ENCODE results near the gene MYOM1.
A peak's percentile ranks its signal among the peaks of the same experiment; 100 is the strongest.

Gene MYOM1

GRCh38 chr18:3250237-3251107 lies 30.7 kb upstream of the MYOM1 start:
- no peak for DNase-seq (ENCODE audit: low read depth in 2 of 2)

DNA sequence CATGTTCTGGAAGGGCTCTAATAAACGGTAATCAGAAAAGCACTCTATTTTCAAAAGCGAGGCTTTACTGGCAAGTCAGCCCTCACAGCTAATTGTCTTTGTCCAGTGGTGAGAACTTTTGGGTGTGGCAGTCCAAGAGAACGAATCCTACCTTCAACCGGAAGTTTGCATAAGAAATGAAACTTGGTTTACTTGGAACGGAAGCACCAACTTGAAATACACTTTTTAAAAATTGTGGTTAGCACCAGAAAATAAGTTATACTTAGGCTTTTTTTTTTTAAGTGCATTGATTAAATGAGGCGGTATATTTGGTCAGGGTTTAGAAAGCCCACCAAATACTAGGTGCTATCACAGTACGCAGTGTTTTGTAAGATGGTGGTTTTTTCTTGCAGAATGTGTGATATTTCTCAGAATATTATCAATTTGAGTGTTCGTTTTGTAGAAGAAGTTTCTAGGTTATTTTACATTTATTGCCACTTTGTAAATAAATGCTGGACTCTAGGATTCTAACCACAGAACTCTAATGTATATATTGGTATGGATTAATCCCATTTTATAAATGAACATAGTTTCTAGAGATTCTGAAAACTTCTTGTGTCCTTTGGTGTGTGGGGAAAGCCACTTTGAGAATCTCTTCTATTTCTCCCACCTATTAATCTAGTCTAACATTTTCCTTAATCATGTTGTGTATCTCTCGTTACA lies 29.0 kb upstream of the MYOM1 start:
- no peak for DNase-seq (ENCODE audit: low read depth in 2 of 2)

- no peak for DNase-seq (ENCODE audit: low read depth in 2 of 2)
Observed at GRCh38 chr18:3248062-3248657, 28.4 kb upstream of the MYOM1 start.

DNA sequence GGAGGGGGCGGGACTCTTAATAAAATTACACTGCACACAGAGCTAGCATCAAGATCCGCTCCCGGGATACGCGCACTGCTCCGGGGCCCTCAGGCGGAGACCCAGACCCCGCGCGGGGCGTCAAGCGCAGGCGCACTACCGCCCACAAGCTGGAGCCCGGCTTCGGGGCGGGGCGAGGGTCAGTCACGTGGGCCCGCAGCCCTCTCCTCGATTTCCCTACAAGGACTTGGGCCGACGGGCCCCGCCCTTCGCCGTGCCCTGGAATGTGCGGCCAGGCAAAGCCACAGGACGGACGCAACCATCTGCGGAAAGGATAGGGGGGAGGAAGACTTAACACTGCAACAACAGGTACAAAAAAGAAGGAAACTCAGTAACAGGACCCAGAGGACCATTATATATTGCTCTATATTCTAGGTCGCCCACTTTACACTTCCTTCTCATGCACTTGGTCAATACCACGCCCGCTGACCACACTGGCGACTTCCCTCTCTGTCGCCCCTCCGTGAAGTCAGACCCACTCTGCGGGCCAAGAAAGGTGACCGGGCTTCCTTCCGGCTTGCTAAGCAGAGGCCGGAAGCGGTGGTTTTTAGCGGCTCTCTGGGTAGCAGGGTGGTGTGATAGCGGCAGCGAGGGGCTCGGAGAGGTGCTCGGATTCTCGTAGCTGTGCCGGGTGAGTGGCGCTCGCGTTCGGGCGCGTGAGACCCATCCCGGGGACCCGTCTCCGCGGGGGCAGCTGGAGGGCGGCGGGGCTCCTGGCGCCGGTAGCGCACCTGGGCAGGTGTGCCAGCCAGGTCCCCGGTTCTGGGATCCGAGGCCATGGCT lies 27.7 kb upstream of the MYOM1 start, which contains the start of gene MYL12A:
Gene MYL12A, plus strand, starts transcription at position 562 of the 822 bp plus-strand sequence. CDS start 5,447 bp downstream, outside the sequence.
- peak; percentile 78 to 84 for DNase-seq (ENCODE audit: low read depth in 2 of 2)

DNA sequence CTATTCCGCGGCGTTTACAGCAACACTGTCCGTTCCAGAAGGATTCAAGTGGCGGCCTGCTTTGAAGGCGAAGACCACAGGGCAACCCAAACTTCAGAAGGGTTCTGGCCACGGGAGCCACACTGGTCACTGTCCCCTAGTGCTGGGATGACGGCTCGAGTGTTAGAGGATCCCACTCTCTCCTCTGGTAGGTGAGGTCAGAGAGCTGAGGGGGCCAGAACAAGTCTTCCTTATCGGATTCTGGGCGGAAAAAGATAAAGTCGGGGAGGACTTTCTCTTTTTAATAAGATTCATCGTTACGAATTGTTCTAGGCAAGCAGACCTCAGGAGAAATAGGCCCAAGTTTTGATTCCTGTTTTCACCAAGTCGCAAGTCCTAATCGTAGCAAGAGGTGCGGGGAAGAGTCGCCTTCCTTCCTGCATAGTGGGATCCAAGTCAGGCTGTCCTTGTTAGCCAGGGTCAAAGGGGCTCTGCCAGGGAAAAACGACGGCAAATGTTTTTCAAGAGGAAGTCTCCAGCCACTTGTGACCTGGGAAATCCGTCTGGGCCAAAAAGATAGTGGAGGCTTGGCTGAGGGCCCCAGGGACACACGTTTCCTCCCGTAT lies 27.0 kb upstream of the MYOM1 start:
- no peak for DNase-seq (ENCODE audit: low read depth in 2 of 2)

DNA sequence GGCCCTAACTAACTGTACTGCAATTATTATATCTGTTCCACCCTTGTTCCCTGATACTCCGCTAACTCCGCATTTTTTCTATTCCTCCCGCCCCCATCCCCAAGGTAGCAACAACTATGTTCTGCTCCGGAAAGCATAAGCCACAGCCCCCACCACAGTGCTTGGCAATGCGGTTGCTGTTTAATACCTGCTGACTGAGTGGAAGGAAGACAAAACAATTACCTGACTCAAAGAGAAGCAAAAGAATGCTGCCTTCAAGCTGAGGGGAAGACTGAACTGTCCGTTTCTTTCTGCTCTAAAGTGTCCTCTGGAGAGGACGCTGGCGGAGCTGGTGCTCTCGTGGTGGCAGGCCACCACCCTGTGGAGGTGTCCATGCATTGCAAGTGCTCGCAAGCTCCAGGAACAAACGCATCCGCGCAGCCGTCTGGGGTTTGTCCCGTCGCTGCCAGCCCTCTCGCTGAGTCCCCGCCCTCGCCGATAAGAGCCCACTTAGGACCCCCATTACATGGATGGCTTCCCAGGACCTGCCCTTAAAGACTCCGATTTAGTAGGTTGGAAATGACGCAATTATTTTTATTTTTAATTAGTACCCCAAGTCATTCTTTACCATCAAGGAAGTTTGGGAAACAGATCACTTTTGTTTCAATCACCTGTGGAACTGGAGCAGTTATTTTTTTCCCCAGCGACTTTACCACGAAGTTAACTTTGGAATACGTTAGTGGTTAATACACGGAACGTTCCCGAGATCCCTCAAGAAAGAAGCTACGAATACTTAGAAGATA lies 26.3 kb upstream of the MYOM1 start:
- peak; percentile 53 for DNase-seq (ENCODE audit: low read depth in 2 of 2)

DNA sequence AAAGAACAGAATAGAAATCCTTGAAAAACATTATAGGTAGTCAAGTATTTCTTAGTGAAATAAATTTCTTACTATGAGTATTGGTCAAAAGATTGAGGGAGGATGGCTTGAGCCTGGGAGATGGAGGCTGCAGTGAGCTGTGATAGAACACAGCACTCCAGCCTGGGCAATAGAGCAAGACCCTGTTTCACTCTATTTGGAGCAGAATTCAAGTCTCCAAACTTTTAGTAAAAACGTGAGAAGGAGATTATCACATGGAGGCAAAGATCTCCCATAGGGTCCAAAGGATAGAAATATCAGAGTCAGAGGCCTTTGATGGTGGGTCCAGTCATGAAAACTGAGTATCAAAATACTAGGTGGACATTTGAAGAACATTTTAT lies 25.4 kb upstream of the MYOM1 start:
- no peak for DNase-seq (ENCODE audit: low read depth in 2 of 2)

- DNase-seq (ENCODE audit: low read depth in 2 of 2) = no peak
Observed at GRCh38 chr18:3238742-3239141, 19.0 kb upstream of the MYOM1 start.

- DNase-seq (ENCODE audit: low read depth in 2 of 2) = no peak
Observed at GRCh38 chr18:3236470-3236869, 16.7 kb upstream of the MYOM1 start.

DNA sequence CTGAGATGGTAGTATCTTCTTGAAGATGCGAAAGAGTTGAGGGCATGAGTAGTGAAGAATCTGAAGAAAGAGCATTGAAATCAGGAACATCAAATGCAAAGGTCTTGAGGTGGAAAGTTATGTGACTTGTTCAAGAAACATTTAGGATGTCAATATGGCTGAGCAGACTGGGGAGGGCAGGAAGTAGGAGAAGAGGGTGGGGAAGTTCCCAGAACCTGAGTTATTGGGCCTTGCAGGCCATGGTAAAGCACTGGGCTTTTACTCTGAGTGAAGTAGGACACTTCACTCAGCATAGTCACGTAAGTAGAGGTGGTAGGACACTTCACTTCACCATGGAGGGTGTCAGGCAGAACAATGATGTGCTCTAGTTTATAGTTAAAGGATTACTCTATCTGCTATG lies 16.1 kb upstream of the MYOM1 start:
- no peak for DNase-seq (ENCODE audit: low read depth in 2 of 2)

DNA sequence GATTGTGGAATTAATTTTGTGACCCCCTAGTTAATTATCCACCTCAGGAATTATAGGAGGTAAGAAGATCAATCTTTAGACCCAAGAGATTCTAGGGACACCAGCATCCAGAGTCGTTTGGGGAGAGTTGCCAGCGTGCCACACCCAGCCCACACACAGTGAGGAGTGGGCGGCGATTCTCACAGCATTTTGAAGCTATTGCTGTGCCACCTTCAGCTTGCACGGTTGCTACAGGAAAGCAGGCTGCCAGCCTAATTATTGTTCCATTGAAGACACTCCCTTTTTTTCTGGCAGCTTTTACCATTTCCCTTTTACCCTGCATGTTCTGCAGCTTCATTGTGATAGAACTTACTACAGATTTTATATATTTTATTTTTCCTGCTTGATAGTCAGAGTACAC lies 14.7 kb upstream of the MYOM1 start:
- no peak for DNase-seq (ENCODE audit: low read depth in 2 of 2)

DNA sequence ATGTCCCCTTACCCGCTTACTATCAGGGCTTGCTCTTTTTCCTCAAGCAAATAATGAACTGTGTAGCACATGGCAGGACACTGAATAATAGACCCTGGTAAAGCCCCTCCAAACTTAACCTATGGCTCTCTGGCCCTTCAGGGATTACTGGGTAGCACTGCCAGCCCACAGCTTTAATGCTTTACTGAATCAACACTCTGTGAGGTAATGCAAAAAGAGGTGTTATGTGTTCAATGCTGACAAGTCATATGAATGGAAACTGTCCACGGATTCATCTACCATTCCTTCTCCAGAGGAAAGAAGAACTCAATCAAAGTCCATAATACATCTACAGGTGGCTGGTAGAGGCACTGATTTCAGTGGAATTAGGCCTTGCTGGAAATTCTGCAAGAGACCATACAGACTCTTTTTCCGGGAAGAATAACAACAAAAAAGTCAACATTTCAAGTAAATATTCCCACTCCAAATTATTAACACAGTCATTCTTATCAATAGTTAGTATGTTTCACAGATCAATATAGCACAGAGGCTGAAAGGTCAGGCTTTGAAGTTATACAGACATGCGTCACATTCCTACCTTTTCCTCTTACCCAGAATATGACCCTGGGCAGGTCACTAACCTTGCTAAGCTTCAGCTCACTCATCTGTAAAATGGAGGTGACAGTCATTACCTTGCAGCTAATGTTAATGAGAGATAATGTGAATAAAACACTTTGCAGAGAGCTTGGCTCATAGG lies 13.8 kb upstream of the MYOM1 start:
- DNase-seq (ENCODE audit: low read depth in 2 of 2) = no peak

DNA sequence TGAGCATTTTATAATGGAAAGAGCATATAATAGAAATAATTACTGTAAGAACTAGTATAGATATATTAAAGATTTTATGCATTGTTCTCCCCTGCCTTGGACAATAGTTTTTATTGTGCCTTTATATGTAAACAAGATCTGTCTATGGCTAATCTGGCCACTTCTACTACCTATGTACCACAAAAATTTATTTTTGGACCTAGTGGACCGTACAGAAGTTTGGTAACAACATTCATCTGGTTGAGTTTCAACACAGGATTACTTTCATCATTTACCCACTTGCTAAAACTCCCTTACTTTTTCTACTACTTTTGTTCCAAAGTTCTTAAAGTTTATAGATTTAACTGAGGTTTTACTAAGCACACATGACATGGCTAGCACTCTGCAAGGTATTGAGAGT lies 13.2 kb upstream of the MYOM1 start:
- no peak for DNase-seq (ENCODE audit: low read depth in 2 of 2)

DNA sequence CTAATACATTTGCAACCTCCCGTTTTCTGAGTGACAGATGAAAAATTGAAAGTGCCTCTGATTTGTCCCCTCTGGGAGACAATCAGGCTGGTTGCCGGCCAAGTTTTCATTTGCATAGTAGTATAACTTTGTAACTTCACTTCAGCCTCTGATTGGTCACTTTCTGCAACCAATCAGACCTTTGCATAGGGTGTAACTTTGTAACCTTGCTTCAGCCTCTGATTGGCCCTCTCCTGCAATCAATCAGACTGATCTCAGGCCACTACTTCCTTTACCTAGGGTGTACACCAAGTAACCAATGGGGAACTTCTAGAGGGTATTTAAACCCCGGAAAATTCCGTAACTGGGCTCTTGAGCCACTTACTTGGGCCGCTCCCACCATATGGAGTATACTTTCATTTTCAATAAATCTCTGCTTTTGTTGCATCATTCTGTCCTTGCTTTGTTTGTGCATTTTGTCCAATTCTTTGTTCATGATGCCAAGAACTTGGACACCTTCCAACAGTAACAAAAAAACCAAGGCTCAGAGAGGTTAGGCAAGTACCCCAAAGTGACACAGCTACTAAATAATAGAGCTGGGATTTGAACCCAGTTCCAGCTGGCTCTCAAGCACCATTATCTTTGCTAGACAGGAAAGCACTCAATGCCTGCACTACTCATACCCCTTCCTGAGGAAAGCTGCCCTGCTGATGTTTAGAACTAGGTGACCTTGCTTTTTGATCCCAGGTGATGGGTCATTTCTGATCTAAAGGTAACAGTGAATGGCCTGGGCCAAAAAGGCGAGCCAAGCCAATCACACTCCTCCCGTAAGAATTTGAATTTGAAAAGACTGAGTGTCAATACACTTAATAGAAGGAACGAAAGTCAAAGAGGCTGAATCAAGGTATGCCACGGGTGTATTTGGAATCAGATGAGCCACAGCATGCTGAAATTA lies 10.9 kb upstream of the MYOM1 start:
- no peak for DNase-seq (ENCODE audit: low read depth in 2 of 2)

- no peak for DNase-seq (ENCODE audit: low read depth in 2 of 2)
Observed at GRCh38 chr18:3226048-3226447, 6.3 kb upstream of the MYOM1 start.

DNA sequence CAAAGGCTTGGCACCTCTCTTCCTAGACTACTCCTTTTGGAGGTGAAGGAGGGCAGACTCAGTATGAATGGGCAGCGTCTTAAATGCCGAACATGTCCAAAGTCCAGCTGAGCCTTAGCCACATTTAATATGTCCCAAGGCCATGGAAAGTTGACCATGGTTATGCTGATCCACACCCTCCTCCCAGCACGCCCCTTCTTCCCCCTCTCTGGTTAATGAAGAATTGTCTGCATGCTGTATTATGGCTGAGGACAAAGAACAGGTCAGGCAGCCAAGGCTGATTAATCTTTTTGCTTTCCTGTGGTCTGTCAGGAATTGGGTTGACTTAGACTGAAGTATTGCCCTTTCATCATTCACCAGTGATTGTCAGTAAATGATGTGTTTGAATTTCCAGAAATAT lies 5.8 kb upstream of the MYOM1 start:
- no peak for DNase-seq (ENCODE audit: low read depth in 2 of 2)

GRCh38 chr18:3224223-3224622 lies 4.5 kb upstream of the MYOM1 start:
- DNase-seq (ENCODE audit: low read depth in 2 of 2) = no peak

DNA sequence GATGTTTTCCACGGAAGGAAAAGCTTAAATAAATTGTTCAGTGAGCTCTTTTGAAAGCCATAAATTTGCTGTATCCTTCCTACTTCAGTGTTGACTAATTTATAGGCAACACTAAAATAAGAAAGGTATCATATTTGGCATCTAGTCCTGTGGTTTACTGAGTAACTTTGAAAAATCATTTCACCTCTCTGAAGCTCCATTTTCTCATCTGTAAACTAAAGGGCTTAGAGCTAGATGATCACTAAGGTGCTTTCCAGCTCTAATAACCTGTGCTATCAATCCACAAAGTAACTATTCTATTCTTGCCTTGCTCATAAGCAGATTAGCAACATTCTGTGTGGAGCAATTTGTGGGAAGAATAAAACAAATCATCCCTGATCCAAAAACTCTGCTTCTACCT lies 3.6 kb upstream of the MYOM1 start:
- DNase-seq (ENCODE audit: low read depth in 2 of 2) = no peak

DNA sequence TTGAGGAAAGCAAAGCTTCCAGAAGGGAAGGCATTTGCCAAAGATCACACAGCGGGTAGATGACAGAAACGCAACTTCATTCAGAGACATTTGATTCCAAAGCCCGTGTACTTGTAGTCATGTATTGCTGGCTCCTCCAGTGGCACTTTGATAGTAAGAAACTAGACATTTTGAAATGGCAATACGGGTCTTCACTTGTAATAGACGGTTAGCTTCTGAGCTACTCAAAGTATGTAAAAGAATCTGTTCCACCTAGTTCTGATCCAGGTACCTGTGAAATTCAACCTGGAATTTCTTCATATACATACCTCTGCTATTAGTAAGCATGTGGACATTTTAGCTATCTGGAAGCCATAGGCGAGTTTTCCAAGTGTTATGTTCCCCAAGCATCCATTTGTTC lies 1.7 kb upstream of the MYOM1 start:
- no peak for DNase-seq (ENCODE audit: low read depth in 2 of 2)
